BJ (cell line): Measurements from ENCODE around the gene ARAP3. TPM values are rescaled to one million over a fixed set of nuclear protein-coding genes. Genes with fewer than 3 reads are reported as not detected.

Experiments
- CTCF ChIA-PET: fragments of 350-600 bp; formaldehyde crosslinking; extraction: SDS; loops from one replicate; lab custom pipeline; 2021; ENCODE audit warnings: antibody characterized with exemption, inconsistent platforms; lab: Yijun Ruan, JAX
- POLR2A ChIA-PET: fragments of 300-600 bp; sonication (Branson Sonifier 250); formaldehyde crosslinking; extraction: SDS; loops from one replicate; lab custom pipeline; 2021; ENCODE audit warnings: antibody characterized with exemption; lab: Charles Lee
- DNase-seq: peaks from one replicate; pipeline ENCODE4 v3.0.0-alpha.2; 2011; ENCODE audit warnings: low read depth
- H3K27me3 ChIP-seq: 2 replicates; pipeline ENCODE4 v1.6.0; 2011; ENCODE audit warnings: low read length; ENCODE audit not compliant: control insufficient read depth, insufficient read depth
- H3K36me3 ChIP-seq: 2 replicates; pipeline ENCODE4 v1.5.1; 2011; ENCODE audit warnings: low read length; ENCODE audit not compliant: control insufficient read depth, insufficient read depth
- H3K4me3 ChIP-seq: 2 replicates; pipeline ENCODE4 v1.5.1; 2011; ENCODE audit warnings: low read depth, mild to moderate bottlenecking, control low read depth, low read length
- CTCF ChIP-seq: IDR thresholded peaks from 2 replicates; pipeline ENCODE4 v1.5.1; 2011; ENCODE audit warnings: low read depth, mild to moderate bottlenecking, control low read depth, inconsistent platforms, low read length, moderate library complexity; ENCODE audit not compliant: insufficient read depth
- polyA plus RNA-seq: library from polyadenylated mRNA; depleted of rRNA; stranded (reverse); fragments of >200 nt; gene quantifications from 2 replicates; pipeline ENCODE4 v1.2.3, GENCODE V29; 2011

ARAP3 gene
- polyA plus RNA-seq, 1 experiment, result 5.6 TPM

- no peak for DNase-seq
- Histone ChIP-seq H3K4me3 (no peak overlapping the region), H3K36me3 (no peaks in the 10 kb centered on the region), H3K27me3 (peaks cover 12% of the 10 kb centered on the region)
- no peak for TF ChIP-seq CTCF
- ChIA-PET POLR2A (no interaction called here), CTCF (interaction anchor here (1.0 to 6.1 kb wide), 5 partner anchors 14 to 244 kb away, joined by 3 to 32 read pairs (median 4); partner anchors contain the start of gene PCDH1)
These were observed 35.0 kb upstream of the ARAP3 start for GRCh38 chr5:141717043-141717442.

DNA sequence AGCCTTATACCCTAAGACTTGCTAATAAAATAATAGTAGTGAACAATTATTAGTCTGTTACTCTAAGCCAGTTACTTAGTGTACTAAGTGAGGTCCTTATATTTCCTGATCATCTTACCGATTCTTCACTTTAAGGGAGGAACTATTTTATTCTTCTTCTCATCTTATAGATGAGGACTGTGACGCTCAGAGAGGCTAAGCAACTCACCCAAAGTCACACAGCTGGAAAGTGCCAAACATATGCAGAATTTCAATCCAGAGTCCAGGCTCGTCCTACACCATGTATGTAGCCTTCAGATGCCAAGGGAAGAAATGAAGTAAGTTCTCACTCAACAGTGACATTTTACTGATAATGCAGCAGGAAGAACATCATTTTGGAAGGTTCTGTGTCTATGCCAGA, 34.4 kb upstream of the ARAP3 start:
- ChIA-PET POLR2A (no interaction called here), CTCF (interaction anchor here (1.0 to 6.1 kb wide), 5 partner anchors 14 to 244 kb away, joined by 3 to 32 read pairs (median 4); partner anchors contain the start of gene PCDH1)
- H3K36me3 ChIP-seq, result no peaks in the 10 kb centered on the region
- no peak for DNase-seq
- peaks cover 12% of the 10 kb centered on the region for H3K27me3 ChIP-seq
- no peak overlapping the region for H3K4me3 ChIP-seq
- no peak for TF ChIP-seq CTCF

DNA sequence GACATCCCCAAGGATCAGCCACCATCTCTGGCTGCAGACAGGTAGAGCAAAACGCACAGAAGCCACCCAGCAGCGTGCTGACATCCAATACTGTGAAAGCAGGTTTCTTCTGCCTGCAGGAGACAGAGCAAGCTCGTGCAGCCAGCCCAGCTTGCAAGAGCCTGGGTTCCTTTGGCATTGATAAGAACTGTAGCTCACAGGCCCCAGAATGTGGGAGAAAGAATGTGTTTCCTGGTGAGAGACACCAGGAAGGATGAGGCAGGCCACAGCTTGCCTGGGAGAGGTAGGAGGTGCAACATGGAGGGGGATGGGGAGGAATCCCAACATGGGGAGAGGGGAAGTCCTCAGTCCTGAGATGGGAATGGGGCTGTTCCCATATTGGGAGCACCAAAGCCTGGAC, 34.0 kb upstream of the ARAP3 start:
- Histone ChIP-seq H3K36me3 (no peaks in the 10 kb centered on the region), H3K27me3 (peaks cover 14% of the 10 kb centered on the region), H3K4me3 (no peak overlapping the region)
- CTCF ChIA-PET, result interaction anchor here (1.3 to 6.1 kb wide), 3 partner anchors 13 to 245 kb away, joined by 5 to 32 read pairs (median 13); partner anchors contain the start of gene PCDH1
- POLR2A ChIA-PET, result no interaction called here
- TF ChIP-seq CTCF, result no peak
- no peak for DNase-seq

DNA sequence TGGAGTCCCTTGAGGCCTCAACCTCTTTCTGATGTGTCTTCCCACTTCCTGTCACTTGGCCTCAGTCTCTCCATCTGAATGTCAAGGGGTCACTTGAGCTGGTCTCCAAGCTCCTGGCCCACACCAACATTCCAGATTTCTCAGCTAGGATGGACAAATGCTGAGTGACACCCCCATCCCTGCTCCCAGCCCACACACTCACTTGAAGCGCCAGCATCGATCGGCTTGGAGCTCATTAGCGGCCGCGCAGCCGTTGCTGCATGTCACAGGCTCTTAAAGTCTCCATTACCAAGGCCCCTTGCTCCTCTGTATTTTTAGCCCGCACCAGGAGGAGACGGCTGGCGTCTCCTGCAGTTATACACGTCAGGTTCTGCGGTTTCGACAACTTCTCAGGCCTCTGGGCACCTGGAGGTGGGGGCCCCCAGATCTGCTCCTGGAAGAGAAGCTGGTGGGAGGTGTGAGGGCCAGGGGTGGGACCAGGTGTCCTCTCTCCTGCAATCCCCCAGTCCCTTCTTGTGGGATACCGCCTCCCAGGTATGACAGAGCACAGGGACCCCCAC, 33.4 kb upstream of the ARAP3 start:
- no peak for DNase-seq
- CTCF ChIA-PET, result interaction anchor here (1.3 to 6.1 kb wide), 3 partner anchors 13 to 246 kb away, joined by 5 to 32 read pairs (median 13); partner anchors contain the start of gene PCDH1
- H3K4me3 ChIP-seq, result no peak overlapping the region
- POLR2A ChIA-PET, result no interaction called here
- H3K36me3 ChIP-seq, result no peaks in the 10 kb centered on the region
- peaks cover 14% of the 10 kb centered on the region for H3K27me3 ChIP-seq
- TF ChIP-seq CTCF, result no peak

- TF ChIP-seq CTCF, result no peak
- Histone ChIP-seq H3K27me3 (peaks cover 14% of the 10 kb centered on the region), H3K4me3 (no peak overlapping the region), H3K36me3 (no peaks in the 10 kb centered on the region)
- ChIA-PET CTCF (interaction anchor here (1.0 to 6.1 kb wide), 5 partner anchors 12 to 246 kb away, joined by 3 to 32 read pairs (median 11); partner anchors contain the start of gene PCDH1), POLR2A (no interaction called here)
- no peak for DNase-seq
These were observed 32.7 kb upstream of the ARAP3 start for GRCh38 chr5:141714542-141715310.
